Measurements from ENCODE around the gene DYNC2H1. TPM values are rescaled to one million over a fixed set of nuclear protein-coding genes. Genes with fewer than 3 reads are reported as not detected.

DYNC2H1 gene
- total RNA-seq, 1 donor from 2014 or later = 25.3 TPM

- H3K4me3 ChIP-seq = peak within 1 kb of the TSS; percentile 78 to 90
- H3K27ac ChIP-seq = peak within 1 kb of the TSS; percentile 65
- TF ChIP-seq CTCF (IDR thresholded peaks at IDR 0.05) = no peak
- TF ChIP-seq POLR2AphosphoS5 (IDR thresholded peaks at IDR 0.05; ENCODE audit: insufficient read depth in 1 of 2, low read depth in 1 of 2) = peak; percentile 82 to 87
- TF ChIP-seq POLR2A (IDR thresholded peaks at IDR 0.05) = peak in 1 of 2 donors; percentile 27
- no peaks in the 10 kb centered on the region for H3K27me3 ChIP-seq
- peaks cover 31% of the 10 kb centered on the region for H3K4me1 ChIP-seq
- peaks cover 0 to 6% of the 10 kb centered on the region in 2 donors for H3K36me3 ChIP-seq
- DNase-seq (ENCODE audit: extremely low spot score in 2 of 2) = peak; percentile 97 to 98
- no peaks in the 10 kb centered on the region for H3K9me3 ChIP-seq
- intact Hi-C loops (cut with DNase I) = no loop called here
Observed at GRCh38 chr11:103091801-103092524, 17.3 kb upstream of the DYNC2H1 start, which contains the start of gene DCUN1D5. DCUN1D5 (minus strand) TSS chr11:103092160; CDS start chr11:103091872, 288 bp downstream.

GRCh38 chr11:103097279-103097678 lies 11.9 kb upstream of the DYNC2H1 start:
- intact Hi-C loops (cut with DNase I) = no loop called here
- H3K27me3 ChIP-seq = no peaks in the 10 kb centered on the region

GRCh38 chr11:103109818-103110388 lies 677 bp downstream of the DYNC2H1 start:
- Histone ChIP-seq H3K27ac (peak overlapping the region; percentile 49), H3K9me3 (no peaks in the 10 kb centered on the region), H3K4me1 (peaks cover 27% of the 10 kb centered on the region), H3K4me3 (peak overlapping the region; percentile 66 to 73), H3K36me3 (no peaks in the 10 kb centered on the region), H3K27me3 (no peaks in the 10 kb centered on the region)
- no peak for DNase-seq (ENCODE audit: extremely low spot score in 2 of 2)
- no peak for TF ChIP-seq POLR2A (IDR thresholded peaks at IDR 0.05)
- no peak for TF ChIP-seq POLR2AphosphoS5 (IDR thresholded peaks at IDR 0.05; ENCODE audit: insufficient read depth in 1 of 2, low read depth in 1 of 2)
- TF ChIP-seq CTCF (IDR thresholded peaks at IDR 0.05) = no peak
- intact Hi-C loops (cut with DNase I) = no loop called here

More at GRCh38 chr11:103097279-103097678, 11.9 kb upstream of the DYNC2H1 start:
- H3K9me3 ChIP-seq = no peaks in the 10 kb centered on the region
- H3K4me3 ChIP-seq = no peak overlapping the region
- DNase-seq (ENCODE audit: extremely low spot score in 2 of 2) = no peak
- TF ChIP-seq CTCF (IDR thresholded peaks at IDR 0.05) = no peak
- TF ChIP-seq POLR2A (IDR thresholded peaks at IDR 0.05) = no peak
- TF ChIP-seq POLR2AphosphoS5 (IDR thresholded peaks at IDR 0.05; ENCODE audit: insufficient read depth in 1 of 2, low read depth in 1 of 2) = no peak
- H3K36me3 ChIP-seq = no peaks in the 10 kb centered on the region
- H3K27ac ChIP-seq = no peak overlapping the region
- no peaks in the 10 kb centered on the region for H3K4me1 ChIP-seq

- Histone ChIP-seq H3K9me3 (no peaks in the 10 kb centered on the region), H3K4me3 (peak overlapping the region; percentile 66 to 73), H3K36me3 (no peaks in the 10 kb centered on the region), H3K27ac (no peak overlapping the region), H3K4me1 (peaks cover 27% of the 10 kb centered on the region), H3K27me3 (no peaks in the 10 kb centered on the region)
- no peak for DNase-seq (ENCODE audit: extremely low spot score in 2 of 2)
- TF ChIP-seq POLR2AphosphoS5 (IDR thresholded peaks at IDR 0.05; ENCODE audit: insufficient read depth in 1 of 2, low read depth in 1 of 2) (no peak), POLR2A (IDR thresholded peaks at IDR 0.05) (no peak), CTCF (IDR thresholded peaks at IDR 0.05) (no peak)
- intact Hi-C loops (cut with DNase I) = no loop called here
Observed at GRCh38 chr11:103110391-103110790, 1.2 kb downstream of the DYNC2H1 start.

GRCh38 chr11:103111400-103111799 lies 2.2 kb downstream of the DYNC2H1 start:
- TF ChIP-seq CTCF (IDR thresholded peaks at IDR 0.05) = no peak
- TF ChIP-seq POLR2A (IDR thresholded peaks at IDR 0.05) = no peak
- TF ChIP-seq POLR2AphosphoS5 (IDR thresholded peaks at IDR 0.05; ENCODE audit: insufficient read depth in 1 of 2, low read depth in 1 of 2) = no peak
- intact Hi-C loops (cut with DNase I) = no loop called here
- H3K4me1 ChIP-seq = peaks cover 27% of the 10 kb centered on the region
- no peak for DNase-seq (ENCODE audit: extremely low spot score in 2 of 2)
- H3K4me3 ChIP-seq = no peak overlapping the region
- no peaks in the 10 kb centered on the region for H3K27me3 ChIP-seq
- no peak overlapping the region for H3K27ac ChIP-seq
- no peaks in the 10 kb centered on the region for H3K9me3 ChIP-seq
- no peaks in the 10 kb centered on the region for H3K36me3 ChIP-seq
